Urothelium cell line (cell line): ENCODE measurements around the gene FAM43B.
"Not testable (repeated sequence)": the region's sequence is repeated elsewhere in the genome, so short reads cannot be mapped to it uniquely, and the experiment has no call there.

ENCODE experiments used
- DNase-seq: peaks from one replicate; pipeline ENCODE4 v3.0.0; 2011; ENCODE audit warnings: low spot score, mixed read lengths
- FAIRE-seq: peaks from 2 replicates; lab custom pipeline; 2011; peaks lifted over from hg19 to GRCh38; lab: Jason Lieb, UNC

FAM43B gene, protein sequence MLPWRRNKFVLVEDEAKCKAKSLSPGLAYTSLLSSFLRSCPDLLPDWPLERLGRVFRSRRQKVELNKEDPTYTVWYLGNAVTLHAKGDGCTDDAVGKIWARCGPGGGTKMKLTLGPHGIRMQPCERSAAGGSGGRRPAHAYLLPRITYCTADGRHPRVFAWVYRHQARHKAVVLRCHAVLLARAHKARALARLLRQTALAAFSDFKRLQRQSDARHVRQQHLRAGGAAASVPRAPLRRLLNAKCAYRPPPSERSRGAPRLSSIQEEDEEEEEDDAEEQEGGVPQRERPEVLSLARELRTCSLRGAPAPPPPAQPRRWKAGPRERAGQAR

DNA sequence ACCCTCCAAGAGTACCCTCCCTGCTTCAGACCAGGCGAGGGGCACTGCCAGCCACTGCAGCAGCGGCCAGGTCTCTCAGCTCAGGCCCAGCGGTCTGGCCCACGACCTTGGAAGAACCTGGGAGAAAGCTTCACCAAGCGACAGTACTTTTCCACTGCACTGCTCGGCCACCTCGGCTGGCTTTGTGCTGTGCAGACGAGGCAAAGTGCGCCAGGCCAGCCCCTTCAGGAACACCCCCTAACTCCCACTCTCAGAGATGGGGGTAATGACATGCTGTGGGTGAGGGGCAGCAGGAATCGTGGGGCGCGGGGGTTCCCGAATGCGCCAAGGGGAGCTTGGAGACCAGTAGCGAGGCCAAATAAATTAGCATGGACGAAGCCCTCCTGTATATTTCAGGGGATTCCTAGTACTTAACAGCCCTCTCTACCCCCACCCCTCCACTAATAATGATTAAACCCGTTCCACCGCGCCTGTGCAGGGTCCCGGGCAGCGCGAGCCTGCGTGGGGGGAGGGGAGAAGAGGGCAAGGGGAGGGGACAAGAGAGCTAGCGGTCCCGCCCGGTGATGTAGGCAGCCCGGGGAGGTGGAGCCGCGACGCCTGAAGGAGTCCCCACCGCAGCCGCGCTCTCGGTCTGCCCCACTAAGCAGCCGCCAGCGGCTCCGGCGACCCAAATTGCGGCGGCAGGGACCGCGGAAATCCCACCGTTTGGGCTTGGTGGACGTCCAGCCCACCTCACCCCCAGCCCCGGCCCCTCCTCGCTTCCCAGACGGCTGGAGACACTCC, at the start of gene FAM43B:
Gene FAM43B, plus strand, starts transcription at position 629 of the 783 bp plus-strand sequence. CDS start 401 bp downstream, outside the sequence.
- peak; percentile 5 for FAIRE-seq
- peak; percentile 88 for DNase-seq

DNA sequence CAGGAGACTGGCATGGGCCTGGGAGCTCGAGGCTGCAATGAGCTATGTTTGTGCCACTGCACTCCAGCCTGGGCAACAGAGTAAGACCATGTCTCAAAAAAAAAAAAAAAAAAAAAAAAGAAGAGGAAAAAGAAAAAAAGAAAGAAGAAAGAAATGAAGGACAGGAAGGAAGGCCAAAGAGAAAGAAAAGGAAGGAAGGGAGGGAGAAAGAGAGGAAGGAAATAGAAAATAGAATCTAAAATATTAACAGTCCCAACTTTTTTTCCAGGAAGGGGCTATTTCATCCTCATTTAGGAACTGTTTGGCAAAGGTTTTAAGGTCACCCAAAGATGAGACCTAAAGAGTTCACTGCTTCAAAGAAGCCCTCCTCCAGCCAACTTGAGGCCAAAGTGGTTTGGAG, 46.9 kb upstream of the FAM43B start:
- no peak for FAIRE-seq
- no peak for DNase-seq

DNA sequence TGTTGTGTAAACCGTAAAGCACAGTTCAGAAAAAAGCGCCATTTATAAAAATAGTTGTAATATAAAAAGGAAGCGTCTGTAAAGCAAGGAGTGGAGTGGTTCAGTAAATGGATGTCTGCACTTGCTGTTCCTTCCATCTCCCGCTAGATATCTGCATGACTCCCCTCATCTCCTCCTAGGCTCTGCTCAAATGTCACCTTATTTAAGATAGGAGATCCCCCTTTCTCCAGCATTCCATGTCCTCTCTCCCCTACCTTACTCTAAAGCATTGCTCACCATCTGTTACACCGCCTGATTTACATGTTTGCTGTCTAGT, 45.2 kb upstream of the FAM43B start:
- no peak for DNase-seq
- FAIRE-seq: no peak

- peak; percentile 94 for DNase-seq
- FAIRE-seq: peak; percentile 27
Observed at GRCh38 chr1:20507564-20508410, 44.6 kb upstream of the FAM43B start, which contains the start of gene MUL1. MUL1 (minus strand) TSS chr1:20508151; CDS start chr1:20508024, 127 bp downstream.

DNA sequence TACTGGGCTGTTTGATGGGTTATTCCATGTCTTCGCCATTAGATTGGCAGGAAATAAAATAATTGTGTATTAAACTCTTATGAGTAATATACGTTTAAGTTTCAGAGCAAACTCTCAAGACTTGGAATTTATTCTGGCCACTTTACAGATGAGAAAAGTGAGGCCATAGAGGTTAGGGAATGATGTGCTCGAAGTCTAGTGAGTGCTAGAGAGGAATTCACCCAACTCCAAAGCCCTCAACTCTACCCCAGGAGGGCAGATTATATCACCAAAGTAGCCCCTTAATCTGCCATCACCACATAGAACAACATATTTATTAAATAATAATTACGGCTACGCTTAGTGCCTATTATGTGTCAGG, 44.0 kb upstream of the FAM43B start:
- DNase-seq (no peak), FAIRE-seq (no peak)

- FAIRE-seq (no peak), DNase-seq (no peak)
Observed at GRCh38 chr1:20511518-20512428, 40.6 kb upstream of the FAM43B start.

GRCh38 chr1:20519609-20520262, 32.6 kb upstream of the FAM43B start:
- DNase-seq, FAIRE-seq: not testable (repeated sequence)

DNA sequence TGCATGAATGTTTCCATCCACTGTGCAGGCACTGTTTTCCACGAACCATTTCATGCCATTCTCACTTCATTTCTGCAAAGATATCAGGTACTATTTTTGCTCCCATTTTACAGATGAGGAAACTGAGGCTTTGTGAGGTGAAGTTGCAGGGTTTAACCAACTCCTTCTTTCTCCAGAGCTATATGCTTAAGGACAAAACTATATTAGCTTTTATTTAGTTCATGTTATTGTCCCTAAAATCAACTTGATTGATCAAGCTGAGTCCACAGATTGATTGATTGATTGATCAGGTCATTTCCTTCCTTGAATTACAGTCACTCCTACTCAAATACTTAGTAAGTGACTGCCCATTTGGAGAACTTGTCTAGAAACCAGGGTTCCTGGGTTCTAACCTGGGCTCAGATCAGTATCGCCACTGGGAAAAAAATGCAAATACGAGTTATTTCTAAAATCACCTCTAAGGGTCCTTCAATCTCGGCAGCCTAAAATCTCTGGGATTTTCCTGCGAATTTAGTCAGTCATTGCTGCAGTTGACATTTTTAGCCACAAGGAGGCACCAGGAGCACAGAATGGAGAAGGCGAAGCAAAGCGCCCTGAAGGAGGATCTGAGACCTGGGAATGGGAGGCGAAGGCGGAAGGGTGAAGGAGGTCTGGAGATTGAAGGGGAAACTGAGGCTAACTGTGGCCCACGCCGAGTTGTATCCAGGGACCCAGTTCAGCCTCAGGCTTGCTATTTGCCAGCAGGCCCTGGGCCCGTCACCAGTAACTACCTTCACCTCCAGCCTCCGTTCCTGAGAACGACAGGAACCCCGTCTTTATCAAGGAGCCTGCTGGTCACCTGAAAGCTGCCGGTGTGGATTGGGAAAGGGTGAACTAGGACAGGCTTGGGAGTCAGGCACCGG, 30.2 kb upstream of the FAM43B start:
- peak; percentile 73 for DNase-seq

GRCh38 chr1:20526267-20526666, 26.1 kb upstream of the FAM43B start:
- FAIRE-seq (no peak), DNase-seq (no peak)

More for the DNA sequence above, 30.2 kb upstream of the FAM43B start:
- no peak for FAIRE-seq

DNA sequence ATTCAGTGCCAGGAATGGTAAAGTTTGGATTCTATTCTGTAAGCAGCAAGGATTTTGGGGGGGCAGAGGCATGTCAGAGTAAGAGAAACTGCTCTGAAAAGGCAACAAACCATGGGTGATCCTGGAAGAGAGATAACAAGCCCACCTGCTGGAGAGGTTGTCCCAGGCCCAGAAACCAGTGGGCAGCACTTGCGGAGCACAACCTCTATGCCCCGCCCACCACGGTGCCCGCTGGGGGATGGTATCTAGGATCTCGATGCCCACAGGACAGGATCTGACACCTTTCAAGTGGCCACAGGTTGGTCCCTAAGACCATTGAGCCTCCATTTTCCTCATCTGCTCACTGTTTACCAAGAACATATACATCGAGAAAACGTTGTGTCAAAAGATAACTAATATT, 24.2 kb upstream of the FAM43B start:
- DNase-seq: no peak
- no peak for FAIRE-seq

- DNase-seq (no peak), FAIRE-seq (no peak)
Observed at GRCh38 chr1:20530306-20530705, 22.1 kb upstream of the FAM43B start.

- FAIRE-seq (no peak), DNase-seq (no peak)
Observed at GRCh38 chr1:20530901-20531300, 21.5 kb upstream of the FAM43B start.

- FAIRE-seq: no peak
- no peak for DNase-seq
Observed at GRCh38 chr1:20533635-20534034, 18.7 kb upstream of the FAM43B start.

GRCh38 chr1:20534659-20535417, 17.5 kb upstream of the FAM43B start:
- FAIRE-seq (no peak), DNase-seq (no peak)

DNA sequence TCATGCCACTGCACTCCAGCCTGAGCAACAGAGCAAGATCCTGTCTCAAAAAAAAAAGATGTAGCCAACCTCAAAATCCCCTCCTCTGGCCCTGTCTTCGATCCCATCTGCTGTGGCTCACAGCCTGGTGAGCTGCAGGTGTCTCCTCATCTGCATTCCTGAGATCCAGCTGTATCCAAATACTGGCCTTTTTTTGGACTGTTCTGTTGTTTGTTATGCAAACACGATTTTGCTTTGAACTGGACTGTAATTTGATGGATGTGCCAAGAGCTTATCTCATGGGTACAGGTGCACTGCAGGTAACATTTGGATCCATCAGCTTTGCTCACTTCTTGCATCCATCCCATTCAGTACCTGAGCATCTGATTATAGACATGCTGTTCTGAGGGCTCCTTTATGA, 14.1 kb upstream of the FAM43B start:
- FAIRE-seq (no peak), DNase-seq (no peak)

GRCh38 chr1:20538760-20539551, 13.4 kb upstream of the FAM43B start:
- no peak for DNase-seq
- no peak for FAIRE-seq

GRCh38 chr1:20540281-20540680, 12.1 kb upstream of the FAM43B start:
- DNase-seq (no peak), FAIRE-seq (no peak)
